Left renal pelvis (tissue), 4 donors: ENCODE measurements around the gene PLCG1. TPM values are rescaled to one million over a fixed set of nuclear protein-coding genes. Genes with fewer than 3 reads are reported as not detected.

Experiments
- DNase-seq, 4 donors: peaks; one replicate each; pipeline ENCODE4 v3.0.0-alpha.2; 2013; ENCODE audit warnings: low read depth in 4 of 4, low spot score in 3 of 4
- polyA plus RNA-seq, 4 donors: library from polyadenylated mRNA; unstranded; fragments of 120-200 nt; gene quantifications; one replicate each; pipeline ENCODE4 v1.2.1, GENCODE V29; 2013; ENCODE audit not compliant: insufficient read length in 4 of 4

PLCG1 gene
- polyA plus RNA-seq, 4 donors, result 110 to 202 (median 144) TPM

DNA sequence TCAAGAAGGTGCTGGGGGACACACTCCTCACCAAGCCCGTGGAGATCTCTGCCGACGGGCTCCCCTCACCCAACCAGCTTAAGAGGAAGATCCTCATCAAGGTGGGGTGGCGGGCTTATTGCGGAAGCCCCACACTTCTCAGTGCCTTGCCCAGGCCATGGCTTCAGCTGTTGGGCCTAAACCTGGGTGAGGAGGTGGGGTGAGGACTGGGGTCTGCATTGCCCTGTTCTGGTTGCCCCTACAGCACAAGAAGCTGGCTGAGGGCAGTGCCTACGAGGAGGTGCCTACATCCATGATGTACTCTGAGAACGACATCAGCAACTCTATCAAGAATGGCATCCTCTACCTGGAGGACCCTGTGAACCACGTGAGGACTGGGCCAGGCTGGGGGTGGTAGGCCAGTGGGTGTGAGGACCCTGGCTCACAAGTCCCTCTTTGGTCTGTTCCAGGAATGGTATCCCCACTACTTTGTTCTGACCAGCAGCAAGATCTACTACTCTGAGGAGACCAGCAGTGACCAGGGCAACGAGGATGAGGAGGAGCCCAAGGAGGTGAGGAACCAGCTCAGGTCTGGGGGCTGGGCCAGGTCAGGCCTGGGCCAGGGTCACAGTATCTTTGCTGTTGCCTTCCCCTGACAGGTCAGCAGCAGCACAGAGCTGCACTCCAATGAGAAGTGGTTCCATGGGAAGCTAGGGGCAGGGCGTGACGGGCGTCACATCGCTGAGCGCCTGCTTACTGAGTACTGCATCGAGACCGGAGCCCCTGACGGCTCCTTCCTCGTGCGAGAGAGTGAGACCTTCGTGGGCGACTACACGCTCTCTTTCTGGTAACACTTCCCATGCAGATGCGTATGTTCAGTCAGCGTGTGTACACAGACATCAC, 27.9 kb downstream of the PLCG1 start:
- DNase-seq, result no peak

DNA sequence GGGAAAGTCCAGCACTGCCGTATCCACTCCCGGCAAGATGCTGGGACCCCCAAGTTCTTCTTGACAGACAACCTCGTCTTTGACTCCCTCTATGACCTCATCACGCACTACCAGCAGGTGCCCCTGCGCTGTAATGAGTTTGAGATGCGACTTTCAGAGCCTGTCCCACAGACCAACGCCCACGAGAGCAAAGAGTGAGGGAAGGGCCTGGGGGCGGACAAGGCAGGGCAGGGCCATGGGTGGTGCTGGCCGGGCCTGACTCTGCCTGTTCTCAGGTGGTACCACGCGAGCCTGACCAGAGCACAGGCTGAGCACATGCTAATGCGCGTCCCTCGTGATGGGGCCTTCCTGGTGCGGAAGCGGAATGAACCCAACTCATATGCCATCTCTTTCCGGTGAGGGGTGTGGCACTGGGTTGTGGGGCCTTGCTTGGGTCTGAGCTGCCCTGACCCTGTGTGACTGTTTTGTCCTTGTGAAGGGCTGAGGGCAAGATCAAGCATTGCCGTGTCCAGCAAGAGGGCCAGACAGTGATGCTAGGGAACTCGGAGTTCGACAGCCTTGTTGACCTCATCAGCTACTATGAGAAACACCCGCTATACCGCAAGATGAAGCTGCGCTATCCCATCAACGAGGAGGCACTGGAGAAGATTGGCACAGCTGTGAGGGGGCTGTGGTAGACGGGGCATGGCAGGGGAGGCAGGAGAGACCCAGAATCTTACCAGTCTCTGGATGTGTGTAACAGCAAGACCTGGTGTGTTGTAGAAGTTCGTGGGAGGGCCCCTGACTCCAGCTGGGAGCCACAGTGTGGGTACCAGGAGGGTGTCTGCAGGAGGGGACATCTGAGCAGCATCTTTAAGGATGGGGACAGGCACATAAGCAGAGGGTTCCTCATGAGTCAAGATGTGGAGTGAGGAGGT, 29.1 kb downstream of the PLCG1 start:
- DNase-seq, result no peak

DNA sequence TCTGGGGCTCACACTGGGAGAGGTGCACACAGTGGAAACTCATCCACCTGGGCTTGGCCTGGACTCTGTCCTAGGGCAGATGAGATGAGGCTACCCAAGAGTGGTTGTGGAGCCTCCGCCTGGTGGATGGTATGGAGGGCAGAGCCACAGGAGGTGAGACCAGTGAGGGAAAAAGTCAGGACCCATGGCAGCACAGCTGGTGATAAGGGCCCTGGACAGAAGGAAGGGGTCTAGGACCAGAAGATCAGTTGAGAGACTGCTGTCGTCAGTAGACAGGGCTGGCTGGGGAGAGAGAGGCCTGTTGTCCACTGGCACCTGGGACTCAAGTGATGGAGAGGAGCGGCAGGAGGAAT, 29.8 kb downstream of the PLCG1 start:
- no peak for DNase-seq

DNA sequence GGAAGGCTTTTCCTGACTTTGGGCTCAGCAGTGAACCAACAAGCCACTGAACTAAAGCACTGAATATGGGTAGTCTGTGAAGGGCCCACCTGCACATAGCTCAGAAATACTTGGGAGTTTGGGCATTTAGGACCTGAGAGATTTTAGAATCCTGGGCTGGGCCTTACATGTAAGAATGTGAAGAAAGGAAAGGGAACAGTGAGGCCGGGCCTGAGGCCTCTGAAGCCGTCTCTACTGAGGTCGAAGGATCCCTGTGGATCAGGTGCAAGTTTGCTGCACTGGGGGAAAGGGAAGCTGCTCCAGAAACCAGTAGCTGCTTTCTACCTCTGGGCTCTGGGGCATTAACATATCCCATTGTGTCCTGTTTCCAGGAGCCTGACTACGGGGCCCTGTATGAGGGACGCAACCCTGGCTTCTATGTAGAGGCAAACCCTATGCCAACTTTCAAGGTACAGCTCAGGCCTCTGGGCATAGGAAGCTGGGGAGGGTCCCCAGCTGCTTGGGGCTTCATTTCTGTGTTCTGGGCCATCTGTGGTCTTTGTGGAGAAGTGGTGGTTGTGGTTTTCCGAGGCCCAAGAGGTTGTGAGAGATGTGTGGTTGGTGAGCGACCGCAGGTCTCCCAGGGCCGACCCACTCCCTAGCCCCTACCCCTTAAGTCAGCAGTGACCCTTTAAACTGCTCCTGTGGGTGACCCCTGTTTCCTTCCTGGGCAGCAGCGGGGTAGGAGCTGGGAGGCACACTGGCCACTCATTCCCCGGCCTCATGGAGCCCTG, 30.3 kb downstream of the PLCG1 start:
- no peak for DNase-seq

DNA sequence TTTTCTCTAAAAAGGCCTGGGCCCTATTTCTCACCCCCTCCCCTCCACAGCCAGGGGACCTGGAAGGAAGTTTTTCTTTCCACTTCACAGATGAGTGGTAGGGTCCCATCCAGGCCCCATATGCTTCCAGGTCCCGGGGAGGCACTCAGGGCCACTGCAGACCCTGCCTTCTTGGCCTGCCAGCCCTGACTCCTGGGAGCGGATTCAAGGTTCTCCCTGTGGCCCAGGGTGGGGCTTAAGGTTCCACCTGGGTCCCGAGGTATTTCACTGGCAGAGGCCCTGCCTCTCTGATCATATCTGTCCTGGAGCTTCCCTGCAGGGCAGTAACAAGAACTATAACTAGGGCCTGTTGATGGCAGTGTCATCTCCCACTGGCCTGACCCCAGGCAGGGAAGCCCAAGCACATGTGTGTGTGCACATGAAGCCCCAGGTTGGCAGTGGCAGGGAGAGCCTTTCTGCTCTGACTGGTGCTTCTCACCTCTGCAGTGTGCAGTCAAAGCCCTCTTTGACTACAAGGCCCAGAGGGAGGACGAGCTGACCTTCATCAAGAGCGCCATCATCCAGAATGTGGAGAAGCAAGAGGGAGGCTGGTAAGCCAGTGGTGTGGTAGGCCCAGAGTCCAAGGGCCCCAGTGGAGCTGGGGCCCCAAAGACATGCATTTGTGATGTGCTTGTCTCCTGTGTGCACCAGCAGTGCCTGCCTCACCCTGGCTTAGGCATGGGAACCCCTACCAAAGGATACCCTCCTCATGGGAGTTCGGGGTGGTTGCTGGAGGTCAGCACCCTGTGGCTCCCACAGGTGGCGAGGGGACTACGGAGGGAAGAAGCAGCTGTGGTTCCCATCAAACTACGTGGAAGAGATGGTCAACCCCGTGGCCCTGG, 31.2 kb downstream of the PLCG1 start:
- no peak for DNase-seq

DNA sequence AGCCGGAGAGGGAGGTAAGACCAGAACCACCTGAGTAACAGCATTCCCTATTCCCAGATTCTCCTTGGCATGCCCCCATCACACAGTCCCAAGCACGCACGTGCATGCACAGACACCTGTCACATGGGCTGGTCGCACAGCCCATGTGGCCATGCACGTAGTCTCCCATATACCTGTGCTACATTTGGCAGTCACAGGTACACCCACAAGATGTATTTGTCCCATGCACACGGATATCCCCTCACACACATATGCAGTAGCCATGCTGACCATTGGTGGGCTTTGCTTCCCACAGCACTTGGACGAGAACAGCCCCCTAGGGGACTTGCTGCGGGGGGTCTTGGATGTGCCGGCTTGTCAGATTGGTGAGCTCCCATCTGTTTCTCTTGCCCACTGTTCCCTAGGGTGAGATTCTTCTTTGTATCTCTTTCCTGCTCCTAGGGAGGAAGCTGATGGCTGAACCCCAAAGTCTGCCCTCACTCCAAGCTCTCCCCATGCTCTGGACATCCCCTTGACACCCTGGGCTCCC, 31.9 kb downstream of the PLCG1 start:
- DNase-seq, result no peak

DNA sequence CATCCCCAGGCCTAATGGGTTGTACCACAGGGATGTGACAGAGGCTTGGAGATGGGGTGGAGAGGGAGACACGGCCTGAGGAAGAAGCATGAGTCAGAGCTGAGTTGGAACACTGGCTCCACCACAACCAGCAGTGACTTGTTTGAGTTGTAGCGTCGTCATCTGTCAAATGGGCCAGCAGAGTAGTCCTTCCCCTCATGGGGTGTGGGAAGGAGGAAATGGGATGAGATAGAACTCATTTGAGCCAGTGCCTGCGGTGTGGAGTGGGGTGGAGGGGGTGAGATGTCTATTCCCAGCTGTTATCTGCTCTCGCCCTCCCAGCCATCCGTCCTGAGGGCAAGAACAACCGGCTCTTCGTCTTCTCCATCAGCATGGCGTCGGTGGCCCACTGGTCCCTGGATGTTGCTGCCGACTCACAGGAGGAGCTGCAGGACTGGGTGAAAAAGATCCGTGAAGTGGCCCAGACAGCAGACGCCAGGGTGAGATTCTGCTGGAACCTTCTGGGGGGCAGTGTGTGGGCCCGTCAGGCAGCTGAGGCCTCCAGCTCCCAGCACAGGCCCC, 32.5 kb downstream of the PLCG1 start:
- DNase-seq, result no peak

DNA sequence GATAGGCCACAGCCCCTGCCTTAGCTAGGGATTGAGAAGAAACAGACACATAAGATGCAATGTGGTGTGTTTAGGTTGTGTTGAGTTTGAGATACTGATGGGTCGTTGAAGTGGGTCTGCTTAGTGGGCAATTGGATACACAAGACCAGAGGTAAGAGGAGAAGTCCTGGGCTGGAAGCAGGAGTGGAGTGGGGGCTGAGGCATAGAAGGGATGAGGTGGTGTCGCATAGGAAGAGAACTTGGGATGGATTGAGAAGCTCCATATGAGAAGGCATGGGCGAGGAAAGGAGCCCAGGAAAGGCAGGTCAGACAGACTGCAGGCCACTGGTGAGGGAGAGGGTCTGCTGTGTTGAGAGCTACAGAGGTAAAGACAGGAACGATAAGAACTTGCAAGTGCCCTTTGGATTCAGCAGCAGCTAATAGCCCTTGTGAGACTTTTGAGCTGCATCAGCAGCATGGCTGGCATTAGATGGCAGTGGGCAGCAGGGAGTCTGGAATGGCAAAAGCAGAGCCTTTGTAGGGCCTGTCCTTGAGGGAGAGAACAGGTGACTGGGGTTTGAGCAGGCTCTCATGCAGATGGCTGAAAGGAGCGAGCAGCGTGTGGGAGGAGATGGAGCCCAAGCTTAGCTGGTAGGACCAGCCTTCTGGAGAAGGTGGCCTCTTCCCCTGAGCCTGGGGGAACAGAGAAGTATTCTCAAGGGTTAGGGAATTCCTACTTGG, 33.2 kb downstream of the PLCG1 start:
- DNase-seq, result no peak

DNA sequence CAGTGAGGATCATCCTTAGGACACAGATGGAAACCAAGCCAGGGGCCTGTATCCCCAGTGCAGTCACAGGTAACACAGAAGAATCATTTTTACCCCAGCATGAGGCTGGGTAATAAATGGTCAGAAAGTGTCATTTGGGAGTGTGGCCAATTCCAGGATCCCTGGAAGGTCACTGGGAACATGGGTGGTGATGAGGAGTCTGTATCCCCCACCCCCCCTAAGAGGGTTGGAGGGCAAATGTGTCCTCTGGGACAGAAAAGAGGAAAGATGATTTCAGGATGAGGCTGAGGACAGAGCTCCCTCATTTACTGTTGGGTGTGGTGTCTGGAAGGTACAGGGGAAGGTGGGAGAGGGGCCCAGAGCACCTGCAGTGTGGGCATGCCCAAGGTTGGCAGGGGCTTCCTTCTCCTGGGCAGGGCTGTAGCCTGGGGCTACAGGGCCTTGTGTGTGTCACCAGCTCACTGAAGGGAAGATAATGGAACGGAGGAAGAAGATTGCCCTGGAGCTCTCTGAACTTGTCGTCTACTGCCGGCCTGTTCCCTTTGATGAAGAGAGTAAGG, 34.5 kb downstream of the PLCG1 start:
- no peak for DNase-seq

DNA sequence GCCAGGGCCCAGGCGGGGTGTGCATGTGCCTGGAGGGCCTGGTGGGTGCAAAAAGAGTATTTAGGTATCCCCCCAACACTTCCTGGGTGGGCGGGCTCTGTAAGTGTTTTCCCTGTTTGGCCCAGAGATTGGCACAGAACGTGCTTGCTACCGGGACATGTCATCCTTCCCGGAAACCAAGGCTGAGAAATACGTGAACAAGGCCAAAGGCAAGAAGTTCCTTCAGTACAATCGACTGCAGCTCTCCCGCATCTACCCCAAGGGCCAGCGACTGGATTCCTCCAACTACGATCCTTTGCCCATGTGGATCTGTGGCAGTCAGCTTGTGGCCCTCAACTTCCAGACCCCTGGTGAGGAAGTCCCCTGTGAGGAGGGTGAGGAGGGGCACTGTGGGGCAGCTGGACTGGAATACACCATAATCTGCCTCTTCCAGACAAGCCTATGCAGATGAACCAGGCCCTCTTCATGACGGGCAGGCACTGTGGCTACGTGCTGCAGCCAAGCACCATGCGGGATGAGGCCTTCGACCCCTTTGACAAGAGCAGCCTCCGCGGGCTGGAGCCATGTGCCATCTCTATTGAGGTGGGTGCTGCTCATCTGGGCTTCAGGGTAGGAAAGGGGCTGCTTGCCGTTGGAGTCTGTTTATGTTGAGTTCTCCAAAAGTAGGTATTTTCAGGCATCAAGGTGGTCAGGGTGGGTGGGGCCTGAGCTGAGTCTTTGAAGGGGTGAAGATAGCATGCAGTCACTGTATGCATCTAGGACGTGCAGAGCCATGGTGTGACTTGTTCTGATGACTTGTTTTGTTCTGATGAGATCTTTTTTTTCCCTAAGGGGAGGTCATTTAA, 35.2 kb downstream of the PLCG1 start:
- no peak for DNase-seq

DNA sequence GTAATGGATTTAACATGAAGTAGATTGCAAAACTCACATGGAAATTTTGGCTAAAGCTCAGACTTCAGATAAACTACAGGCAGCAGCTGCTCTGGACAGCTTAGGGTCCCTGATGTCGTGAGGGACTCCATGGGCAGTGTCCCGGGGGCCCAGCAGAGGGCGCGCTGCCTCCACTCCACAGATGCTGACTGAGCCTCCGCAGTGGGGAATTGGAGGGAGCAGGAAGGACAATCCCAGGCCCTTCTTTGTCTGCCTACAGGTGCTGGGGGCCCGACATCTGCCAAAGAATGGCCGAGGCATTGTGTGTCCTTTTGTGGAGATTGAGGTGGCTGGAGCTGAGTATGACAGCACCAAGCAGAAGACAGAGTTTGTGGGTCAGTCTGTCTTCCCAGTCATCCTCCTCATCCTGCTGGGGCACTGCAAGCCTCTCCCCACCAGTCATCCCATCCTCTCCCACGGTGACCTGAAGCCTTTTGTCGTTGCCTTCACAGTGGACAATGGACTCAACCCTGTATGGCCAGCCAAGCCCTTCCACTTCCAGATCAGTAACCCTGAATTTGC, 35.9 kb downstream of the PLCG1 start:
- DNase-seq, result peak; percentile 48 to 57 (median 54)

DNA sequence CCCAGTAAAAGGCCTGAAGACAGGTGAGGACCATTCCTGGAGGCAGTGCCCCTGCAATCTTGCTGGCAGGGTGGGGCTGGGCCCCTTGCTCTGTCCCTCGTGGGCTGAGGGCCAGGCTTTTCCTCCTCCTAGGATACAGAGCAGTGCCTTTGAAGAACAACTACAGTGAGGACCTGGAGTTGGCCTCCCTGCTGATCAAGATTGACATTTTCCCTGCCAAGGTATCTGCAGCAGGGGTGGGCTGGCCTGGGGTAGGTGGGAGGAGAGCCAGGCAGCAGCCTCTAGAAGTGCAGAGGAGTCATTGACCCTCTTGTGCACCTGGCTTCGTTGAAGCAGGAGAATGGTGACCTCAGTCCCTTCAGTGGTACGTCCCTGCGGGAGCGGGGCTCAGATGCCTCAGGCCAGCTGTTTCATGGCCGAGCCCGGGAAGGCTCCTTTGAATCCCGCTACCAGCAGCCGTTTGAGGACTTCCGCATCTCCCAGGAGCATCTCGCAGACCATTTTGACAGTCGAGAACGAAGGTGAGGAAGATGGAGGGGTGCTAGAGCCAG, 36.5 kb downstream of the PLCG1 start:
- no peak for DNase-seq

DNA sequence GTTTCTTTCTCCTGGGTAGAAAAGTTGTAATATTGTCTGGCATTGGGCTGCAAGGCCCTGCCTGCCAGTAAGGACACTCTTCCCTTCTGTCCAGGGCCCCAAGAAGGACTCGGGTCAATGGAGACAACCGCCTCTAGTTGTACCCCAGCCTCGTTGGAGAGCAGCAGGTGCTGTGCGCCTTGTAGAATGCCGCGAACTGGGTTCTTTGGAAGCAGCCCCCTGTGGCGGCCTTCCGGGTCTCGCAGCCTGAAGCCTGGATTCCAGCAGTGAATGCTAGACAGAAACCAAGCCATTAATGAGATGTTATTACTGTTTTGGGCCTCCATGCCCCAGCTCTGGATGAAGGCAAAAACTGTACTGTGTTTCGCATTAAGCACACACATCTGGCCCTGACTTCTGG, 37.0 kb downstream of the PLCG1 start:
- DNase-seq, result no peak

DNA sequence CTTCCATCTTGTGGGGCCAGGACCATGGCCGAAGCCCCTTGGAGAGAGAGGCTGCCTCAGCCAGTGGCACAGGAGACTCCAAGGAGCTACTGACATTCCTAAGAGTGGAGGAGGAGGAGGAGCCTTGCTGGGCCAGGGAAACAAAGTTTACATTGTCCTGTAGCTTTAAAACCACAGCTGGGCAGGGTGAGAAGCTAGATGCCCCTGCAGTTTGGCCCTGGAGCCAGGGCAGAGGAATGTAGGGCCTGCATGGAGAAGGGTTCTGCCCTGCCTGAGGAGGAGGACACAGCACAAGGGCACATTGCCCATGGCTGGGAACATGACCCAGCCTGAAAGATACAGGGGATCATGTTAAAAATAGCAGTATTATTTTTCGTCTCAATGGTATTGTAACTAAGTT, 37.4 kb downstream of the PLCG1 start:
- no peak for DNase-seq

DNA sequence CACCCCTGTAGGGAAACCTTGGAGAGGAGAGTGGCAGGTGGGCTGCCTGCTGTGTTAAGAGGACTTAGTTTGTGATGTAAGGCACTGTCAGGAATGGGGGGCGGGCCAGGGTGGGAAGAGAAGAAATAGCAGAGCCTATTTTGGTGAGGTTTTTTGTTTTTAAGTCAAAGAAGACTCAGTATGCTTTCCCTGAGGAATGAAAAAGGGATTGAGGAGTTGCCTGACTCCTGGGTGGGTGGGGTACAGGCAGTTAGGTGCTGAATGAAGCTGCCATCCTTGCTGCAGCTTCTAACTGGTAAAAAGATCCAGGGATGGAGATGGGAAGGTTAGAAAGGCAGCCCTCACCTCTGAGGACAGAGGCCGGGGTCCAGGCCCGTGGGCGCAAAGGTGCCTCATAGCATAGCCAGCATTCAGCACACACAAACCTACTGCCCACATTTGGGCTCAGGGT, 37.9 kb downstream of the PLCG1 start:
- DNase-seq, result no peak

DNA sequence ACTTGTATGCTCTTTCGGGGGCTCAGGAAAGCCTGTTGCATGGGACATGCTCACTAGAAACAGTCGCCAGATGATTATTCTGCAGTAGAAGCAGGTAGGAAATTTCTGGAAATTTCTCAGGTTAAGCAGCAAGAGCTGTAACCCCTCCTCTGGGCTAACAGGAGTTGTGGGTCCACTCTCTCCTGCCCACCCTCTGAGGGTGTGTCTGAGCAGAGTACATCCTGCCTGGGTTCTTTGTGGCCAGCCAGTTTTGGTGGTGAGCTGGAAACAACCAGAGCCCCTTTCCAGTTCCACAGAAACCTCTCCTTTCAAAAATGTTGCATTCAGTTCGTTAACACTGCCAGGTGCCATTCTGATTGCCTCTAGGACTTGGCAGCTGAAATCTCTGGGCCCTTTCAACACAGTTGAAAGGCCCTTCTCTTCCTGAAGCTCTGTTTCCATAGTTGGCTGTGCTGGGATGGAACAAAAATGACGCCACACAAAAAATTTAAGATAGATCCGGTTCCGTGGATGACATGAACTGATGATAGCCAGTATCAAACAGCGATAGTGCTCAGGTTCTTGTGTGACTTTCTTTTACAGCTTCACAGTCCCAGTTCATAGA, 38.5 kb downstream of the PLCG1 start:
- DNase-seq, result no peak
